Measurements from ENCODE around the gene NUF2.

- TF ChIP-seq CTCF (IDR thresholded peaks at IDR 0.05 in 8 of 11, conservative IDR thresholded peaks at IDR 0.05 in 3 of 11) (no peak), POLR2AphosphoS5 (IDR thresholded peaks at IDR 0.05) (no peak)
Measured at GRCh38 chr1:163378554-163378953, 56.8 kb downstream of the NUF2 start.
